Prostate gland (tissue), 2 donors: Measurements from ENCODE around the gene EZH1. TPM values are rescaled to one million over a fixed set of nuclear protein-coding genes. Genes with fewer than 3 reads are reported as not detected.

Experiments used
- DNase-seq: peaks from one replicate; pipeline ENCODE4 v3.0.0-alpha.2; 2019; ENCODE audit warnings: low spot score
- H3K27ac ChIP-seq, 2 donors: fragments of 200-600 bp; sonication (generic); 2 replicates each; pipeline ENCODE4 v1.5.1; 2017 to 2019
- H3K27me3 ChIP-seq: fragments of 200-600 bp; sonication (generic); replicated peaks from 2 replicates; pipeline ENCODE4 v1.5.1; 2019; ENCODE audit not compliant: insufficient read depth
- H3K36me3 ChIP-seq, 2 donors: fragments of 200-600 bp; sonication (generic); 1 replicate in 1 of 2; 2 replicates in 1 of 2; pipeline versions ENCODE4 v1.5.1 to v1.8.1; 2017 to 2019
- H3K4me1 ChIP-seq: fragments of 200-600 bp; sonication (generic); replicated peaks from 2 replicates; pipeline ENCODE4 v1.5.1; 2019
- H3K4me3 ChIP-seq, 2 donors: fragments of 200-600 bp; sonication (generic); 2 replicates each; pipeline ENCODE4 v1.5.1; 2017 to 2019
- H3K9me3 ChIP-seq: fragments of 200-600 bp; sonication (generic); 2 replicates; pipeline ENCODE4 v1.5.1; 2017
- CTCF ChIP-seq, 4 experiments: fragments of 200-600 bp in 2 of 4; fragments of 450-650 bp in 2 of 4; sonication (generic) in 2 of 4; IDR thresholded peaks; 1 replicate in 3 of 4; 2 replicates in 1 of 4; pipeline ENCODE4 v1.5.1; 2016 to 2019; ENCODE audit warnings: antibody characterized with exemption in 4 of 4, mild to moderate bottlenecking in 2 of 4, moderate library complexity in 2 of 4
- POLR2A ChIP-seq: fragments of 450-650 bp; IDR thresholded peaks from one replicate; pipeline ENCODE4 v1.6.1; 2016; ENCODE audit warnings: antibody characterized with exemption, mild to moderate bottlenecking
- POLR2AphosphoS5 ChIP-seq: sonication (generic); formaldehyde crosslinking; IDR thresholded peaks from one replicate; pipeline ENCODE4 v1.6.1; 2017; ENCODE audit warnings: antibody characterized with exemption
- WGBS: methylation state at CpG from one replicate; pipeline ENCODE4 v1.1.5; 2018; 5-methylcytosine and 5-hydroxymethylcytosine counted together
- intact Hi-C: fragments of 100-400 bp; cut with DNase I; formaldehyde crosslinking; loops from one replicate; pipeline ENCODE4 v1.14.2; 2022
- total RNA-seq, 2 donors: library from RNA; depleted of rRNA; stranded (reverse); fragments of >200 nt; gene quantifications; one replicate each; pipeline ENCODE4 v1.1.0, GENCODE V29; 2016

Gene EZH1
- total RNA-seq, 2 donors from 2014 or later = 28.5 to 61.2 TPM

GRCh38 chr17:42704490-42704836 lies 40.4 kb downstream of the EZH1 start:
- Histone ChIP-seq H3K9me3 (no peaks in the 10 kb centered on the region), H3K36me3 (peaks cover 19 to 38% of the 10 kb centered on the region in 2 donors), H3K4me1 (no peaks in the 10 kb centered on the region), H3K27ac (no peak overlapping the region), H3K4me3 (no peak overlapping the region), H3K27me3 (no peaks in the 10 kb centered on the region)
- WGBS = 97% methylated on average over 5 of the region's 5 CpGs
- intact Hi-C loops = no loop called here
- DNase-seq = no peak
- TF ChIP-seq POLR2AphosphoS5 = no peak

- TF ChIP-seq POLR2A (no peak), POLR2AphosphoS5 (no peak), CTCF (IDR thresholded peaks at IDR 0.05) (no peak)
- Histone ChIP-seq H3K4me3 (no peak overlapping the region), H3K9me3 (no peaks in the 10 kb centered on the region), H3K36me3 (peaks cover 16 to 28% of the 10 kb centered on the region in 2 donors), H3K27ac (no peak overlapping the region), H3K4me1 (no peaks in the 10 kb centered on the region), H3K27me3 (no peaks in the 10 kb centered on the region)
- WGBS = 88% methylated on average over 11 of the region's 11 CpGs
- no peak for DNase-seq
- intact Hi-C loops = no loop called here
Measured at GRCh38 chr17:42702446-42702845, 42.4 kb downstream of the EZH1 start.

- Histone ChIP-seq H3K27ac (no peak overlapping the region), H3K36me3 (peaks cover 10 to 17% of the 10 kb centered on the region in 2 donors)
- intact Hi-C loops = no loop called here
Measured at GRCh38 chr17:42700586-42701289, 44.1 kb downstream of the EZH1 start.

GRCh38 chr17:42699415-42699740 lies 45.5 kb downstream of the EZH1 start:
- H3K4me3 ChIP-seq = no peak overlapping the region
- no peaks in the 10 kb centered on the region for H3K27me3 ChIP-seq
- no peak overlapping the region for H3K27ac ChIP-seq
- no peak for DNase-seq
- TF ChIP-seq CTCF (IDR thresholded peaks at IDR 0.05) = no peak
- TF ChIP-seq POLR2A = no peak
- no peak for TF ChIP-seq POLR2AphosphoS5
- no peaks in the 10 kb centered on the region for H3K4me1 ChIP-seq
- intact Hi-C loops = no loop called here
- 82% methylated on average over 4 of the region's 4 CpGs for WGBS
- no peaks in the 10 kb centered on the region for H3K9me3 ChIP-seq
- peaks cover 5 to 8% of the 10 kb centered on the region in 2 donors for H3K36me3 ChIP-seq

More at GRCh38 chr17:42700586-42701289, 44.1 kb downstream of the EZH1 start:
- no peak overlapping the region for H3K4me3 ChIP-seq
- no peaks in the 10 kb centered on the region for H3K9me3 ChIP-seq
- H3K4me1 ChIP-seq = no peaks in the 10 kb centered on the region
- 73% methylated on average over 10 of the region's 10 CpGs for WGBS
- H3K27me3 ChIP-seq = no peaks in the 10 kb centered on the region
- DNase-seq = no peak
- TF ChIP-seq CTCF (IDR thresholded peaks at IDR 0.05) (no peak), POLR2A (no peak)

GRCh38 chr17:42698736-42699414 lies 46.0 kb downstream of the EZH1 start:
- Histone ChIP-seq H3K36me3 (peaks cover 5 to 8% of the 10 kb centered on the region in 2 donors), H3K27ac (no peak overlapping the region), H3K9me3 (no peaks in the 10 kb centered on the region), H3K4me3 (no peak overlapping the region), H3K27me3 (no peaks in the 10 kb centered on the region), H3K4me1 (no peaks in the 10 kb centered on the region)
- intact Hi-C loops = no loop called here
- 43% methylated on average over 2 of the region's 2 CpGs for WGBS
- no peak for TF ChIP-seq CTCF (IDR thresholded peaks at IDR 0.05)
- no peak for TF ChIP-seq POLR2AphosphoS5
- TF ChIP-seq POLR2A = no peak
- DNase-seq = no peak
